Frontal cortex (tissue), 4 donors: Measurements from ENCODE around the gene BCORL1. TPM values are rescaled to one million over a fixed set of nuclear protein-coding genes. Genes with fewer than 3 reads are reported as not detected.

ENCODE experiments used
- DNase-seq, 2 donors: peaks; one replicate each; pipeline ENCODE4 v3.0.0; 2012; ENCODE audit warnings: low spot score in 2 of 2
- FAIRE-seq: peaks from 2 replicates; lab custom pipeline; 2012; peaks lifted over from hg19 to GRCh38; lab: Jason Lieb, UNC
- total RNA-seq: library from RNA; depleted of rRNA; stranded (reverse); fragments of >200 nt; gene quantifications from one replicate; pipeline ENCODE4 v1.2.3, GENCODE V29; 2014
- donor health status: control.
- donor health status: control.
- donor health status: control.

Gene BCORL1
- total RNA-seq, 1 donor from 2014 or later: 2.0 TPM

- DNase-seq (no peak), FAIRE-seq (no peak)
Observed at GRCh38 chrX:129959493-129959832, 23.0 kb upstream of the BCORL1 start.

GRCh38 chrX:129961180-129962083 lies 21.0 kb upstream of the BCORL1 start:
- no peak for DNase-seq
- no peak for FAIRE-seq

- FAIRE-seq: no peak
Observed at GRCh38 chrX:129963729-129964128, 18.7 kb upstream of the BCORL1 start.

GRCh38 chrX:129965166-129965565 lies 17.3 kb upstream of the BCORL1 start:
- DNase-seq (no peak), FAIRE-seq (no peak)

More at GRCh38 chrX:129963729-129964128, 18.7 kb upstream of the BCORL1 start:
- DNase-seq: no peak

GRCh38 chrX:129968968-129969367 lies 13.5 kb upstream of the BCORL1 start:
- no peak for FAIRE-seq
- no peak for DNase-seq

- FAIRE-seq: no peak
- no peak for DNase-seq
Observed at GRCh38 chrX:129976441-129976840, 6.0 kb upstream of the BCORL1 start.

GRCh38 chrX:129979207-129979920 lies 3.1 kb upstream of the BCORL1 start:
- FAIRE-seq (no peak), DNase-seq (no peak)

- FAIRE-seq: no peak
Observed at GRCh38 chrX:129980001-129980401, 2.4 kb upstream of the BCORL1 start.

GRCh38 chrX:129980540-129981199 lies 1.8 kb upstream of the BCORL1 start:
- DNase-seq (no peak), FAIRE-seq (no peak)

More at GRCh38 chrX:129980001-129980401, 2.4 kb upstream of the BCORL1 start:
- no peak for DNase-seq

GRCh38 chrX:129981200-129981553 lies 1.3 kb upstream of the BCORL1 start:
- DNase-seq (no peak), FAIRE-seq (no peak)

- FAIRE-seq (no peak), DNase-seq (no peak)
Observed at GRCh38 chrX:129981752-129982299, 609 bp upstream of the BCORL1 start.

- FAIRE-seq: no peak
- DNase-seq: no peak
Observed at GRCh38 chrX:129983575-129984110, 1.2 kb downstream of the BCORL1 start.

GRCh38 chrX:129984111-129984958 lies 1.9 kb downstream of the BCORL1 start:
- FAIRE-seq (no peak), DNase-seq (peak in 1 of 2 donors; percentile 20)

- no peak for DNase-seq
- FAIRE-seq: no peak
Observed at GRCh38 chrX:129987871-129988270, 5.4 kb downstream of the BCORL1 start.

GRCh38 chrX:129992181-129992580 lies 9.7 kb downstream of the BCORL1 start:
- no peak for DNase-seq
- no peak for FAIRE-seq

- DNase-seq (no peak), FAIRE-seq (no peak)
Observed at GRCh38 chrX:129996120-129996519, 13.7 kb downstream of the BCORL1 start.

GRCh38 chrX:129997086-129997485 lies 14.7 kb downstream of the BCORL1 start:
- FAIRE-seq (no peak), DNase-seq (no peak)

GRCh38 chrX:129998021-129998420 lies 15.6 kb downstream of the BCORL1 start:
- DNase-seq (no peak), FAIRE-seq (no peak)

- FAIRE-seq: no peak
- DNase-seq: no peak
Observed at GRCh38 chrX:130001893-130002292, 19.5 kb downstream of the BCORL1 start.
